ENCODE data around the gene MAST2. TPM values are rescaled to one million over a fixed set of nuclear protein-coding genes. Genes with fewer than 3 reads are reported as not detected.

Gene MAST2
- total and polyA plus RNA-seq, 2 of the 13 experiments (the other 11 are each of a cell fraction or from before 2014, with no cell fraction given), result 15.3 to 23.0 TPM

DNA sequence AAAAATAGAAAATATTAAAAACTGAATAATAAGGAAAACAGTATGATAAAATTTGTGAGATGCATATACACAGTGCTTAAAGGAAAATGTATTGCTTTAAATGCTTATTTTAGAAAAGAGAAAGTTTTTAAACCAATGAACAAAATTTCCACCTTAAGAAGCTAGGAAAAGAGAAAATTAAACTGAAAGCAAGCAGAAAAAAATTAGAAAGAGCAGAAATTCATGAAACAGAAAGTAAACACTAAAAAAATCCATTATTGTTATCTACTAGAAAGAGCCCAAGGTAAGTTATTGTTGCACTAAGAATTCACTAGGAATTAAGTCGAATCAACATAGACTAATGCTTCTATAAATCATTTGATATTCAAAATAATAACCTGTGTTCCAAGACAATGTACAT lies 261.3 kb downstream of the MAST2 start:
- Histone ChIP-seq H3K4me3 (replicated peaks in 1 of 3; ENCODE audit: insufficient read depth in 1 of 3, low read depth in 2 of 3, low read length in 3 of 3) (no peak overlapping the region), H3K27me3 (ENCODE audit: control insufficient read depth in 1 of 2, insufficient read depth in 2 of 2, low read length in 2 of 2) (no peaks in the 10 kb centered on the region; a peak in 1 of 5 replicates), H4K20me1 (ENCODE audit: insufficient read depth, low read length) (no peaks in the 10 kb centered on the region), H3K4me1 (ENCODE audit: insufficient read depth, low read length) (peaks cover 12% of the 10 kb centered on the region), H3K36me3 (replicated peaks in 1 of 2; ENCODE audit: control insufficient read depth in 1 of 2, insufficient read depth in 2 of 2, low read length in 2 of 2) (no peaks in the 10 kb centered on the region), H3K4me2 (ENCODE audit: low read depth, low read length) (no peak overlapping the region), H2AFZ (ENCODE audit: low read length) (no peak overlapping the region), H3K9me3 (ENCODE audit: low read length) (no peaks in the 10 kb centered on the region), H3K27ac (ENCODE audit: extremely low read length, insufficient read depth, low read length) (no peak overlapping the region), H3K9ac (ENCODE audit: insufficient read depth, low read depth, low read length) (no peak overlapping the region), H3K79me2 (ENCODE audit: insufficient read depth, low read length) (no peaks in the 10 kb centered on the region)
- no TSS peak for BruUV-seq (replicated peaks)
- in situ Hi-C loops (cut with HindIII; ENCODE audit: extremely low pct_ligation_motif_present, low pct_unique_long_range_greater_than_20kb), result no loop called here
- TF ChIP-seq SNAPC5 (CRISPR knock-in tag; IDR thresholded peaks at IDR 0.05; ENCODE audit: borderline replicate concordance), result no peak
- CTCF ChIA-PET (ENCODE audit: low intra/inter-chr PET ratio, low total read pairs), result no interaction called here
- DNase-seq (ENCODE audit: low spot score) (no peak), ATAC-seq (no peak), FAIRE-seq (no peak)
- POLR2A ChIA-PET, result no interaction called here
- intact Hi-C loops (cut with micrococcal nuclease; ENCODE audit: unreplicated experiment), result no loop called here
- WGBS (ENCODE audit: low lambda C conversion rate), result 83% methylated on average over 1 of the region's 1 CpG

- H4K20me1 ChIP-seq (ENCODE audit: insufficient read depth, low read length), result no peaks in the 10 kb centered on the region
- H3K4me3 ChIP-seq (replicated peaks in 1 of 3; ENCODE audit: insufficient read depth in 1 of 3, low read depth in 2 of 3, low read length in 3 of 3), result no peak overlapping the region
- DNase-seq (ENCODE audit: low spot score) (no peak), FAIRE-seq (no peak), ATAC-seq (no peak)
- BruUV-seq (replicated peaks), result no TSS peak
- TF ChIP-seq, protein P1, sequence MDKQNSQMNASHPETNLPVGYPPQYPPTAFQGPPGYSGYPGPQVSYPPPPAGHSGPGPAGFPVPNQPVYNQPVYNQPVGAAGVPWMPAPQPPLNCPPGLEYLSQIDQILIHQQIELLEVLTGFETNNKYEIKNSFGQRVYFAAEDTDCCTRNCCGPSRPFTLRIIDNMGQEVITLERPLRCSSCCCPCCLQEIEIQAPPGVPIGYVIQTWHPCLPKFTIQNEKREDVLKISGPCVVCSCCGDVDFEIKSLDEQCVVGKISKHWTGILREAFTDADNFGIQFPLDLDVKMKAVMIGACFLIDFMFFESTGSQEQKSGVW (CRISPR knock-in tag; IDR thresholded peaks at IDR 0.05; ENCODE audit: borderline replicate concordance), result no peak
- TF ChIP-seq MIER3 (CRISPR knock-in tag; IDR thresholded peaks at IDR 0.05; ENCODE audit: borderline replicate concordance), result no peak
- no peak for TF ChIP-seq ZBTB40 (IDR thresholded peaks at IDR 0.05)
- TF ChIP-seq ZBTB40 (CRISPR knock-in tag; IDR thresholded peaks at IDR 0.05), result no peak
- no peak for TF ChIP-seq MXI1 (IDR thresholded peaks at IDR 0.05; ENCODE audit: borderline replicate concordance, low read depth, low read length)
- TF ChIP-seq ATM (IDR thresholded peaks at IDR 0.05; ENCODE audit: borderline replicate concordance), result no peak
- TF ChIP-seq POLR2A (IDR thresholded peaks at IDR 0.05; ENCODE audit: insufficient read depth in 1 of 2, low read depth in 2 of 2, low read length in 2 of 2), result no peak
- no peak for TF ChIP-seq NAIF1 (CRISPR knock-in tag; IDR thresholded peaks at IDR 0.05; ENCODE audit: borderline replicate concordance)
- no peak for TF ChIP-seq ZNF614 (CRISPR knock-in tag; IDR thresholded peaks at IDR 0.05; ENCODE audit: borderline replicate concordance)
- no peaks in the 10 kb centered on the region for H3K9me3 ChIP-seq (ENCODE audit: low read length)
- POLR2A ChIA-PET, result no interaction called here
- in situ Hi-C loops (cut with HindIII; ENCODE audit: extremely low pct_ligation_motif_present, low pct_unique_long_range_greater_than_20kb), result no loop called here
- no peaks in the 10 kb centered on the region; a peak in 1 of 5 replicates for H3K27me3 ChIP-seq (ENCODE audit: control insufficient read depth in 1 of 2, insufficient read depth in 2 of 2, low read length in 2 of 2)
- H3K4me1 ChIP-seq (ENCODE audit: insufficient read depth, low read length), result peaks cover 12% of the 10 kb centered on the region
- H2AFZ ChIP-seq (ENCODE audit: low read length), result no peak overlapping the region
- no peaks in the 10 kb centered on the region for H3K79me2 ChIP-seq (ENCODE audit: insufficient read depth, low read length)
- H3K9ac ChIP-seq (ENCODE audit: insufficient read depth, low read depth, low read length), result no peak overlapping the region
- CTCF ChIA-PET (ENCODE audit: low intra/inter-chr PET ratio, low total read pairs), result no interaction called here
- H3K4me2 ChIP-seq (ENCODE audit: low read depth, low read length), result no peak overlapping the region
- no peaks in the 10 kb centered on the region for H3K36me3 ChIP-seq (replicated peaks in 1 of 2; ENCODE audit: control insufficient read depth in 1 of 2, insufficient read depth in 2 of 2, low read length in 2 of 2)
- H3K27ac ChIP-seq (ENCODE audit: extremely low read length, insufficient read depth, low read length), result no peak overlapping the region
- intact Hi-C loops (cut with micrococcal nuclease; ENCODE audit: unreplicated experiment), result no loop called here
These were observed 262.0 kb downstream of the MAST2 start for GRCh38 chr1:46065405-46065804.

Data from HepG2 (cell line).